ENCODE results near the gene EIF4G1. TPM values are rescaled to one million over a fixed set of nuclear protein-coding genes. Genes with fewer than 3 reads are reported as not detected.

EIF4G1 gene
- total RNA-seq, 1 donor: 245 TPM

DNA sequence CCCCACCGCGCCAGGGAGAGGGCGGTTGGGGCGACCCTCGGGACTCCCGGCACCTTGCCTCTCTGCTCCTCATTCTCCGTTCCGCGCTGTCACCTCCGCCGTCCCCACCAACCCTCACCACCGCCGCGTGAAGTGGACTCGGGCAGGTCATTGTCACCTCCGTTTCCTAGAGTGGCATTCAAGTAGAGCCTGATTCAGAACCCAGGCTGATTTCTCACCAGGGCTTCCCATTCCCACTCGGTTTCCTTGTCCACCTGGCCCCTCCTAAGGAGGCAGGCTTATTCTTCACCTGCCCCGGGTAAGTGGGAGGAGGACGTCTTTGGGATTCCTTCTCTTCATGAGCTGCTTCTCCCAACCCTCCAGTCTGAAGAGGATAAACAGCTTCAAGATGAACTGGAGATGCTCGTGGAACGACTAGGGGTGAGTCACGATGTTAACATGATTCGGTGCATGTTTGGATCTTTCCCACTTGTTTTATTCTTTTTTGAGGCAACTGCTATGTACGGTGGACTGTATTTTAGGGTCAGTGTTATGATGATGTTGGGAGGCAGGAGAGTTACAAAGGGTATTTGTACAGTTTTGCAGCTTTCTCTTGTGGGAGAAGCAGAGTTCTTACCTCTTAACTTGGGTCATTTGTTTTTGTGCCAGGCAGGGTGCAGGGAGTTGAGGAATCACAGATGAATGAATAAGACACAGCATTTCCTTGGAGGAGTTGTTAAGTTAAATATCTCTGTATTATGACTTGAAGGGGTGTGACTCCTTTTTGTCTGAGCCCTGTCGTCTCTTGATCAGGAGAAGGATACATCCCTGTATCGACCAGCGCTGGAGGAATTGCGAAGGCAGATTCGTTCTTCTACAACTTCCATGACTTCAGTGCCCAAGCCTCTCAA is 14.7 kb upstream of the EIF4G1 start:
- TF ChIP-seq, protein P1, sequence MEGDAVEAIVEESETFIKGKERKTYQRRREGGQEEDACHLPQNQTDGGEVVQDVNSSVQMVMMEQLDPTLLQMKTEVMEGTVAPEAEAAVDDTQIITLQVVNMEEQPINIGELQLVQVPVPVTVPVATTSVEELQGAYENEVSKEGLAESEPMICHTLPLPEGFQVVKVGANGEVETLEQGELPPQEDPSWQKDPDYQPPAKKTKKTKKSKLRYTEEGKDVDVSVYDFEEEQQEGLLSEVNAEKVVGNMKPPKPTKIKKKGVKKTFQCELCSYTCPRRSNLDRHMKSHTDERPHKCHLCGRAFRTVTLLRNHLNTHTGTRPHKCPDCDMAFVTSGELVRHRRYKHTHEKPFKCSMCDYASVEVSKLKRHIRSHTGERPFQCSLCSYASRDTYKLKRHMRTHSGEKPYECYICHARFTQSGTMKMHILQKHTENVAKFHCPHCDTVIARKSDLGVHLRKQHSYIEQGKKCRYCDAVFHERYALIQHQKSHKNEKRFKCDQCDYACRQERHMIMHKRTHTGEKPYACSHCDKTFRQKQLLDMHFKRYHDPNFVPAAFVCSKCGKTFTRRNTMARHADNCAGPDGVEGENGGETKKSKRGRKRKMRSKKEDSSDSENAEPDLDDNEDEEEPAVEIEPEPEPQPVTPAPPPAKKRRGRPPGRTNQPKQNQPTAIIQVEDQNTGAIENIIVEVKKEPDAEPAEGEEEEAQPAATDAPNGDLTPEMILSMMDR (IDR thresholded peaks at IDR 0.05; ENCODE audit: extremely low read depth, low read depth, low read length): no peak
- peaks cover 44% of the 10 kb centered on the region for H3K36me3 ChIP-seq (ENCODE audit: insufficient read depth, low read length)
- DNase-seq (ENCODE audit: insufficient read length, low spot score, missing footprints): peak; percentile 31
- H3K4me3 ChIP-seq (ENCODE audit: insufficient read depth, low read length): peak overlapping the region; percentile 98
- H3K27me3 ChIP-seq (ENCODE audit: insufficient read depth, low read length): no peaks in the 10 kb centered on the region
- no peaks in the 10 kb centered on the region for H3K9me3 ChIP-seq (ENCODE audit: low read depth, low read length)
- H2AFZ ChIP-seq (ENCODE audit: low read length): peak overlapping the region; percentile 80
- peak overlapping the region; percentile 98 for H3K4me2 ChIP-seq (ENCODE audit: insufficient read depth, low read length)
- peaks cover 33% of the 10 kb centered on the region for H4K20me1 ChIP-seq (ENCODE audit: insufficient read depth, low read length)
- H3K27ac ChIP-seq (ENCODE audit: low read depth, low read length): peak overlapping the region; percentile 75
- peaks cover 54% of the 10 kb centered on the region for H3K79me2 ChIP-seq (ENCODE audit: insufficient read depth, low read length)
- peaks cover 14% of the 10 kb centered on the region for H3K4me1 ChIP-seq (ENCODE audit: insufficient read depth, low read length)

DNA sequence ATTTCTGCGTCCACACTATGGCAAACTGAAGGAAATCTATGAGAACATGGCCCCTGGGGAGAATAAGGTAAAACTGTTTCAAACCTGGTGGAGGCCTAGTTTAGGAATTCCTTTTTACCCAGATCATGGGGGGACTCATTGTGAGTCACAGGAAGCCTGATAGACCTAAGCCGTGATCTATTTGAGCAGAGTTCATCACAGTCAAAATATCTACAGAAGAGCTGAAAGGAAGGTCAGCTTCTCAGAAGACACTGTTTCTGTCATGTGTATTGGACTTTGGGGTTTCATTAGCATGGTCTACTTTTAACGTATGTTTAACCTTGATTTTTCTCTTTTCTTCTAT is 14.1 kb upstream of the EIF4G1 start:
- H3K79me2 ChIP-seq (ENCODE audit: insufficient read depth, low read length): peaks cover 55% of the 10 kb centered on the region
- H4K20me1 ChIP-seq (ENCODE audit: insufficient read depth, low read length): peaks cover 33% of the 10 kb centered on the region
- peaks cover 50% of the 10 kb centered on the region for H3K36me3 ChIP-seq (ENCODE audit: insufficient read depth, low read length)
- H3K27me3 ChIP-seq (ENCODE audit: insufficient read depth, low read length): no peaks in the 10 kb centered on the region
- H3K27ac ChIP-seq (ENCODE audit: low read depth, low read length): peak overlapping the region; percentile 75
- H2AFZ ChIP-seq (ENCODE audit: low read length): no peak overlapping the region
- TF ChIP-seq, protein P1 (IDR thresholded peaks at IDR 0.05; ENCODE audit: extremely low read depth, low read depth, low read length): no peak
- peak; percentile 64 for DNase-seq (ENCODE audit: insufficient read length, low spot score, missing footprints)
- H3K9me3 ChIP-seq (ENCODE audit: low read depth, low read length): no peaks in the 10 kb centered on the region
- H3K4me2 ChIP-seq (ENCODE audit: insufficient read depth, low read length): peak overlapping the region; percentile 98
- H3K4me1 ChIP-seq (ENCODE audit: insufficient read depth, low read length): peaks cover 14% of the 10 kb centered on the region
- H3K4me3 ChIP-seq (ENCODE audit: insufficient read depth, low read length): peak overlapping the region; percentile 98

DNA sequence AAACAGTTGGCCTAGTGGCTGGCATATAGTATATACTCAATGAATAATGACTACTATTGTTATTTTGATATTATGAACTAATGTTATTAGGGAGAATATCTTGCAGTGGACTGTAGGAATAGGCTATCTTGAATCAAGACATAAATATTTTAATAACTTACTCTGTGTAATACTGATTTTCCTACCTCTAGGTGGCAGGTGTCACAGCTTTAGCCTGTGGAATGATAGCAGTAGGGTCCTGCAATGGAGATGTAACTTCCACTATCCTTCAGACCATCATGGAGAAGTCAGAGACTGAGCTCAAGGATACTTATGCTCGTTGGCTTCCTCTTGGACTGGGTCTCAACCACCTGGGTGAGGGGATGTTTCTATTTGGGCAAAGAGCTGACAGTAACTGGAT is 8.8 kb upstream of the EIF4G1 start:
- peaks cover 4% of the 10 kb centered on the region for H3K4me1 ChIP-seq (ENCODE audit: insufficient read depth, low read length)
- no peak overlapping the region for H2AFZ ChIP-seq (ENCODE audit: low read length)
- DNase-seq (ENCODE audit: insufficient read length, low spot score, missing footprints): peak; percentile 48
- H3K27ac ChIP-seq (ENCODE audit: low read depth, low read length): no peak overlapping the region
- H3K79me2 ChIP-seq (ENCODE audit: insufficient read depth, low read length): peaks cover 45% of the 10 kb centered on the region
- no peaks in the 10 kb centered on the region for H3K9me3 ChIP-seq (ENCODE audit: low read depth, low read length)
- H3K36me3 ChIP-seq (ENCODE audit: insufficient read depth, low read length): peaks cover 82% of the 10 kb centered on the region
- no peak overlapping the region for H3K4me3 ChIP-seq (ENCODE audit: insufficient read depth, low read length)
- TF ChIP-seq, protein P1 (IDR thresholded peaks at IDR 0.05; ENCODE audit: extremely low read depth, low read depth, low read length): peak; percentile 45
- no peak overlapping the region for H3K4me2 ChIP-seq (ENCODE audit: insufficient read depth, low read length)
- no peaks in the 10 kb centered on the region for H3K27me3 ChIP-seq (ENCODE audit: insufficient read depth, low read length)
- peaks cover 34% of the 10 kb centered on the region for H4K20me1 ChIP-seq (ENCODE audit: insufficient read depth, low read length)

DNA sequence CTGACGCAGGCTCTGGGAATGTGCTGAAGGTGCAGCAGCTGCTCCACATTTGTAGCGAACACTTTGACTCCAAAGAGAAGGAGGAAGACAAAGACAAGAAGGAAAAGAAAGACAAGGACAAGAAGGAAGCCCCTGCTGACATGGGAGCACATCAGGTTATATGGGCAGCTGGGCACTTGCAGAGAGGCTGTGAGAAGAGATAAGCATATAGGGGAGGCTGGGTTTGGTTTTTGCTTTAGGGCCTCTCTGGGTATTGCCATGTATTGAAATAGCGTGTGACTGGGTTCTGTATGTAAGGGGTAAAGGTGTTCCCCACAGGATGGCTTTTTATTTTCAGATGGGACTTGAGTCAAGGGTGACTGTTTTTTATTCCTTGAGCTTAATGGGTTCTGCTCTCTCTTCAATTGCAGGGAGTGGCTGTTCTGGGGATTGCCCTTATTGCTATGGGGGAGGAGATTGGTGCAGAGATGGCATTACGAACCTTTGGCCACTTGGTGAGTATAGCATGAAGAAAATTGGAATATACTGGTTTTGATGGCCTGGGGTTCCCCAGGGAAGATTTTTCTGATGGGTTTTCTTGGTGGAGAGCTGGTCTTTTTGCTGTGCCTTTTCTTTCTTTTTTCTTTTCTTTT is 7.9 kb upstream of the EIF4G1 start:
- Histone ChIP-seq H3K4me3 (ENCODE audit: insufficient read depth, low read length) (no peak overlapping the region), H3K4me2 (ENCODE audit: insufficient read depth, low read length) (no peak overlapping the region), H2AFZ (ENCODE audit: low read length) (no peak overlapping the region), H3K36me3 (ENCODE audit: insufficient read depth, low read length) (peaks cover 74% of the 10 kb centered on the region), H3K4me1 (ENCODE audit: insufficient read depth, low read length) (no peaks in the 10 kb centered on the region), H4K20me1 (ENCODE audit: insufficient read depth, low read length) (peaks cover 29% of the 10 kb centered on the region), H3K27me3 (ENCODE audit: insufficient read depth, low read length) (no peaks in the 10 kb centered on the region), H3K79me2 (ENCODE audit: insufficient read depth, low read length) (peaks cover 36% of the 10 kb centered on the region), H3K27ac (ENCODE audit: low read depth, low read length) (no peak overlapping the region), H3K9me3 (ENCODE audit: low read depth, low read length) (no peaks in the 10 kb centered on the region)
- no peak for DNase-seq (ENCODE audit: insufficient read length, low spot score, missing footprints)
- TF ChIP-seq, protein P1 (IDR thresholded peaks at IDR 0.05; ENCODE audit: extremely low read depth, low read depth, low read length): no peak

All from osteoblast (primary cell).